Osteocyte (in vitro differentiated cells): ENCODE results near the gene LIN28A. TPM values are rescaled to one million over a fixed set of nuclear protein-coding genes. Genes with fewer than 3 reads are reported as not detected.
"Not testable (repeated sequence)": the region's sequence is repeated elsewhere in the genome, so short reads cannot be mapped to it uniquely, and the experiment has no call there.

Experiments used
- DNase-seq: peaks from one replicate; pipeline ENCODE4 v3.0.0; 2021; ENCODE audit warnings: mixed read lengths; ENCODE audit not compliant: unreplicated experiment; ENCODE audit errors: extremely low spot score
- H3K27ac Mint-ChIP-seq: one replicate; pipeline ENCODE4 v1.8.0; 2021; ENCODE audit warnings: mild to moderate bottlenecking, mixed read lengths; ENCODE audit not compliant: unreplicated experiment
- H3K27me3 Mint-ChIP-seq: one replicate; pipeline ENCODE4 v1.8.0; 2021; ENCODE audit warnings: mixed read lengths; ENCODE audit not compliant: unreplicated experiment
- H3K36me3 Mint-ChIP-seq: one replicate; pipeline ENCODE4 v1.8.0; 2021; ENCODE audit warnings: mixed read lengths; ENCODE audit not compliant: unreplicated experiment
- H3K4me1 Mint-ChIP-seq: one replicate; pipeline ENCODE4 v1.8.0; 2021; ENCODE audit warnings: mixed read lengths; ENCODE audit not compliant: unreplicated experiment
- H3K4me3 Mint-ChIP-seq: one replicate; pipeline ENCODE4 v1.8.0; 2021; ENCODE audit warnings: mild to moderate bottlenecking, moderate library complexity, mixed read lengths; ENCODE audit not compliant: unreplicated experiment
- H3K9me3 Mint-ChIP-seq: one replicate; pipeline ENCODE4 v1.8.0; 2021; ENCODE audit warnings: mixed read lengths; ENCODE audit not compliant: unreplicated experiment
- CTCF ChIP-seq: fragments of 200-600 bp; sonication (generic); IDR thresholded peaks from 2 replicates; pipeline ENCODE4 v1.5.0; 2021; ENCODE audit warnings: antibody characterized with exemption, mild to moderate bottlenecking, moderate library complexity
- total RNA-seq: library from RNA; stranded (reverse); gene quantifications from 2 replicates; pipeline ENCODE4 v1.2.1, GENCODE V29; 2021

Gene LIN28A
- total RNA-seq, 1 donor from 2014 or later = not detected

DNA sequence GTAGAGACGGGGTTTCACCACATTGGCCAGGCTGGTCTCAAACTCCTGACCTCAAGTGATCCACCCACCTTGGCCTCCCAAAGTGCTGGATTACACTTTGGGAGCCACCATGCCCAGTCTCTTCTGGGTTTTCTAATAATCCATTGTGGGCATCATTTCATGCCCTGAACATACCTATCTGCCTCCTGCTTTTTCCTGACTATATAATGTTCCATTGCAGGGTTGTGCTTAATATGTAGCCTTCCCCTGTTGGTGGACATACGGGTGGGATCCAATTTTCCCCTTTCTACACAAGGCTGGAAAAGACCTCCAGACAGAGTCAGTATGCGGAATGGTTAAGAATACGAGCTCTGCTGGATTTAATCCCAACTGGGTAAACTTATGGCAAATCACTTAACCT is 34.6 kb upstream of the LIN28A start:
- no peaks in the 10 kb centered on the region for H3K27me3 Mint-ChIP-seq
- no peak for TF ChIP-seq CTCF
- DNase-seq = no peak
- H3K9me3 Mint-ChIP-seq = no peaks in the 10 kb centered on the region
- H3K4me1 Mint-ChIP-seq = peaks cover 23% of the 10 kb centered on the region
- H3K4me3 Mint-ChIP-seq = no peak overlapping the region
- H3K27ac Mint-ChIP-seq = no peak overlapping the region
- H3K36me3 Mint-ChIP-seq = no peaks in the 10 kb centered on the region

- Mint-ChIP-seq H3K36me3 (no peaks in the 10 kb centered on the region), H3K9me3 (no peaks in the 10 kb centered on the region), H3K4me3 (no peak overlapping the region), H3K27ac (peak overlapping the region; percentile 87), H3K4me1 (peaks cover 23% of the 10 kb centered on the region), H3K27me3 (no peaks in the 10 kb centered on the region)
- TF ChIP-seq CTCF = no peak
- no peak for DNase-seq
These were observed 32.3 kb upstream of the LIN28A start for GRCh38 chr1:26378088-26378878.

- DNase-seq = no peak
- Mint-ChIP-seq H3K27me3 (no peaks in the 10 kb centered on the region), H3K9me3 (no peaks in the 10 kb centered on the region), H3K27ac (peak overlapping the region; percentile 87), H3K36me3 (no peaks in the 10 kb centered on the region), H3K4me3 (no peak overlapping the region), H3K4me1 (peaks cover 22% of the 10 kb centered on the region)
- no peak for TF ChIP-seq CTCF
These were observed 31.8 kb upstream of the LIN28A start for GRCh38 chr1:26378879-26379251.

DNA sequence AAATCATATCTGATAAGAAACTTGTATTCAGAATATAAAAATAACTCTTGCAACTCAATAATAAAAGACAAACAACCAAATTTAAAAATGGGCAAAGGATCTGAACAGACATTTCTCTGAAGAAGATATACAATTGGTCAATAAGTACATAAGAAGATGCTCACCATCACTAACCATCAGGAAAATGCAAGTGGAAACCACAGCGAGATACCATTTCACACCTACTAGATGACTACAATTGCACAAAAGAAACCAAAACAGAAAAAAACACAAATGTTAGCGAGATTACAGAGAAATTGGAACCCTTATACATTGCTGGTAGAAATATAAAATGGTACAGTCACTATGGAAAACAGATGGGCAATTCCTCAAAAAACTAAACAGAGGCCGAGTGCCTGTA is 26.5 kb upstream of the LIN28A start:
- TF ChIP-seq CTCF = no peak
- Mint-ChIP-seq H3K27ac (no peak overlapping the region), H3K27me3 (peaks cover 3% of the 10 kb centered on the region), H3K4me3 (no peak overlapping the region), H3K4me1 (no peaks in the 10 kb centered on the region), H3K9me3 (no peaks in the 10 kb centered on the region), H3K36me3 (no peaks in the 10 kb centered on the region)
- no peak for DNase-seq

DNA sequence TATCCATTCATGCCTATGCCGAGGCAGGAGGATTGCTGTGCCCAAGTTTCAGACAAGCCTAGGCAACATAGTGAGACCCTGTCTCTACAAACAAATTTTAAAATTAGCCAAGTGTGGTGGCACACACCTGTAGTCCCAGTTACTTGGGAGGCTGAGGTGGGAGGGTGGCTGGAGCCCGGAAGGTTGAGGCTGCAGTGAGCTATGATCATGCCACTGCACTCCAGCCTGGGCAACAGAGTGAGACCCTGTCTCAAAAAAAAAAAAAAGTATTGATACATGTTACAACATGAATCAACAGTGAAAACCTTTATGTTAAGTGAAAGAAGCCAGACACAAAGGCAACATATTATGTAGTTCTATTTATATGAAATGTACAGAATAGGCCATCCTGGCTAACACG is 25.6 kb upstream of the LIN28A start:
- DNase-seq, H3K4me3 Mint-ChIP-seq, H3K4me1 Mint-ChIP-seq, H3K36me3 Mint-ChIP-seq, H3K27me3 Mint-ChIP-seq, H3K27ac Mint-ChIP-seq, H3K9me3 Mint-ChIP-seq: not testable (repeated sequence)
